ENCODE results near the gene APOC3.

The APOC3 gene

GRCh38 chr11:116861539-116861938 lies 31.8 kb downstream of the APOC3 start:
- no peak for DNase-seq (ENCODE audit: extremely low read depth, low read depth)
- no peak for TF ChIP-seq CTCF (IDR thresholded peaks at IDR 0.05; ENCODE audit: low read depth, low read length)

GRCh38 chr11:116862185-116862584 lies 32.5 kb downstream of the APOC3 start:
- no peak for DNase-seq (ENCODE audit: extremely low read depth, low read depth)
- no peak for TF ChIP-seq CTCF (IDR thresholded peaks at IDR 0.05; ENCODE audit: low read depth, low read length)

- TF ChIP-seq CTCF (IDR thresholded peaks at IDR 0.05; ENCODE audit: low read depth, low read length), result no peak
- no peak for DNase-seq (ENCODE audit: extremely low read depth, low read depth)
Observed at GRCh38 chr11:116862951-116863350, 33.2 kb downstream of the APOC3 start.

GRCh38 chr11:116864531-116864930 lies 34.8 kb downstream of the APOC3 start:
- no peak for DNase-seq (ENCODE audit: extremely low read depth, low read depth)
- TF ChIP-seq CTCF (IDR thresholded peaks at IDR 0.05; ENCODE audit: low read depth, low read length), result no peak

- no peak for TF ChIP-seq CTCF (IDR thresholded peaks at IDR 0.05; ENCODE audit: low read depth, low read length)
- no peak for DNase-seq (ENCODE audit: extremely low read depth, low read depth)
Observed at GRCh38 chr11:116865696-116866095, 36.0 kb downstream of the APOC3 start.

GRCh38 chr11:116866804-116867455 lies 37.2 kb downstream of the APOC3 start:
- no peak for DNase-seq (ENCODE audit: extremely low read depth, low read depth)
- no peak for TF ChIP-seq CTCF (IDR thresholded peaks at IDR 0.05; ENCODE audit: low read depth, low read length)

GRCh38 chr11:116867619-116868018 lies 37.9 kb downstream of the APOC3 start:
- TF ChIP-seq CTCF (IDR thresholded peaks at IDR 0.05; ENCODE audit: low read depth, low read length), result no peak
- DNase-seq (ENCODE audit: extremely low read depth, low read depth), result no peak

All from AG09319 (cell line).